GM12878 (cell line): ENCODE results near the gene XRRA1. TPM values are rescaled to one million over a fixed set of nuclear protein-coding genes. Genes with fewer than 3 reads are reported as not detected.

Source experiments
- ATAC-seq: fragments of 200-7000 bp; cut with Tn5 transposase; 3 replicates; pipeline ENCODE4 v1.9.1; 2020; ENCODE audit warnings: mild to moderate bottlenecking, moderate library complexity
- BruUV-seq: library from RNA; stranded (reverse); fragments of 400-500 nt; replicated peaks from 2 replicates; lab custom pipeline; 2021; lab: Mats Ljungman, UMichigan
- CTCF ChIA-PET: fragments of 300-600 bp; sonication (Branson Sonifier 250); formaldehyde crosslinking; extraction: SDS; loops from one replicate; lab custom pipeline; 2021; ENCODE audit warnings: inconsistent platforms; lab: Yijun Ruan, JAX
- POLR2A ChIA-PET: fragments of 350-600 bp; formaldehyde crosslinking; extraction: SDS; loops from one replicate; lab custom pipeline; 2021; ENCODE audit warnings: inconsistent platforms; lab: Charles Lee
- RAD21 ChIA-PET: fragments of 300-600 bp; sonication (Branson Sonifier 250); formaldehyde crosslinking; loops from one replicate; lab custom pipeline; 2023; ENCODE audit warnings: antibody characterized with exemption; ENCODE audit not compliant: unreplicated experiment; lab: Charles Lee
- SMC1A ChIA-PET: fragments of 300-600 bp; sonication (Branson Sonifier 250); formaldehyde crosslinking; loops from one replicate; lab custom pipeline; 2023; ENCODE audit not compliant: unreplicated experiment, uncharacterized antibody; lab: Charles Lee
- DNase-seq: peaks from one replicate; pipeline ENCODE4 v3.0.0-alpha.2; 2011; ENCODE audit warnings: low read depth, low spot score
- FAIRE-seq: peaks from 3 replicates; lab custom pipeline; 2011; peaks lifted over from hg19 to GRCh38; lab: Jason Lieb, UNC
- H2AFZ ChIP-seq: 2 replicates; pipeline ENCODE4 v1.6.0; 2011; ENCODE audit warnings: low read depth, low read length, control low read depth; ENCODE audit not compliant: control insufficient read depth
- H3K27ac ChIP-seq: 2 replicates; pipeline ENCODE4 v1.5.1; 2011; ENCODE audit warnings: control low read depth; ENCODE audit not compliant: control insufficient read depth, insufficient read depth
- H3K27me3 ChIP-seq, 2 experiments: replicated peaks in 1 of 2; 2 replicates each; pipeline versions ENCODE4 v1.6.0 to v1.6.1; 2011; ENCODE audit warnings: low read length in 1 of 2; ENCODE audit not compliant: control insufficient read depth in 2 of 2, insufficient read depth in 2 of 2
- H3K36me3 ChIP-seq, 2 experiments: 2 replicates each; pipeline ENCODE4 v1.5.1; 2011; ENCODE audit warnings: low read length in 1 of 2; ENCODE audit not compliant: control insufficient read depth in 2 of 2, insufficient read depth in 2 of 2
- H3K4me1 ChIP-seq: 2 replicates; pipeline ENCODE4 v1.6.1; 2011; ENCODE audit warnings: mild to moderate bottlenecking, low read length, moderate library complexity, mixed read lengths; ENCODE audit not compliant: control insufficient read depth, insufficient read depth
- H3K4me2 ChIP-seq: 2 replicates; pipeline ENCODE4 v1.6.0; 2011; ENCODE audit warnings: control low read depth; ENCODE audit not compliant: control insufficient read depth, insufficient read depth
- H3K4me3 ChIP-seq: fragments of 200-600 bp; sonication (generic); 2 replicates; pipeline ENCODE4 v1.5.1; 2016
- H3K79me2 ChIP-seq: 2 replicates; pipeline ENCODE4 v1.6.0; 2011; ENCODE audit warnings: low read length; ENCODE audit not compliant: control insufficient read depth, insufficient read depth
- H3K9ac ChIP-seq: 2 replicates; pipeline ENCODE4 v1.8.0; 2011; ENCODE audit warnings: low read length, control low read depth, mixed read lengths; ENCODE audit not compliant: control insufficient read depth, insufficient read depth
- H3K9me3 ChIP-seq: replicated peaks from 3 replicates; pipeline ENCODE4 v1.5.1; 2011; ENCODE audit warnings: mild to moderate bottlenecking, low read length; ENCODE audit not compliant: control insufficient read depth, insufficient read depth
- H4K20me1 ChIP-seq: 2 replicates; pipeline ENCODE4 v1.6.0; 2011; ENCODE audit not compliant: control insufficient read depth, insufficient read depth
- ATF7 ChIP-seq: fragments of 450-650 bp; IDR thresholded peaks from 2 replicates; pipeline ENCODE4 v1.6.1; 2016; ENCODE audit warnings: low read depth, mild to moderate bottlenecking
- BACH1 ChIP-seq: fragments of 450-650 bp; IDR thresholded peaks from 2 replicates; pipeline ENCODE4 v1.6.1; 2017; ENCODE audit warnings: mild to moderate bottlenecking, borderline replicate concordance
- EGR1 ChIP-seq, 2 experiments: IDR thresholded peaks; 1 replicate in 1 of 2; 2 replicates in 1 of 2; pipeline ENCODE4 v1.6.1; 2011 to 2012; ENCODE audit warnings: low read depth in 2 of 2, low read length in 2 of 2, borderline replicate concordance in 1 of 2, mild to moderate bottlenecking in 1 of 2, moderate library complexity in 1 of 2
- MLLT1 ChIP-seq: fragments of 450-650 bp; IDR thresholded peaks from 2 replicates; pipeline ENCODE4 v1.6.1; 2016; ENCODE audit warnings: mild to moderate bottlenecking
- NKRF ChIP-seq: fragments of 450-650 bp; conservative IDR thresholded peaks from 2 replicates; pipeline ENCODE4 v1.6.1; 2017; ENCODE audit warnings: mild to moderate bottlenecking, moderate library complexity
- POLR2AphosphoS5 ChIP-seq: IDR thresholded peaks from 2 replicates; pipeline ENCODE4 v1.6.1; 2011; ENCODE audit warnings: mild to moderate bottlenecking, low read length, inconsistent platforms
- SMARCA5 ChIP-seq: fragments of 450-650 bp; IDR thresholded peaks from 2 replicates; pipeline ENCODE4 v1.6.1; 2017; ENCODE audit warnings: mild to moderate bottlenecking
- STAT3 ChIP-seq: IDR thresholded peaks from 2 replicates; pipeline ENCODE4 v1.6.1; 2011; ENCODE audit warnings: low read depth, low read length, improper control_type of control experiment
- SUPT20H ChIP-seq: IDR thresholded peaks from 2 replicates; pipeline ENCODE4 v1.6.1; 2011; ENCODE audit warnings: low read depth, mild to moderate bottlenecking, low read length, moderate library complexity, borderline replicate concordance; ENCODE audit not compliant: control insufficient read depth
- ZBED1 ChIP-seq: IDR thresholded peaks from 2 replicates; pipeline ENCODE4 v1.6.1; 2016; ENCODE audit warnings: borderline replicate concordance
- ZZZ3 ChIP-seq: IDR thresholded peaks from 2 replicates; pipeline ENCODE4 v1.6.1; 2011; ENCODE audit warnings: low read depth; ENCODE audit not compliant: control insufficient read depth, insufficient read length
- WGBS: methylation state at CpG from one replicate; pipeline ENCODE4 v1.1.6; 2016; ENCODE audit warnings: low lambda C conversion rate; ENCODE audit not compliant: insufficient replicate concordance, insufficient coverage; ENCODE audit errors: missing lambda C conversion rate; 5-methylcytosine and 5-hydroxymethylcytosine counted together
- in situ Hi-C: fragments of 300-500 bp; cut with MboI; formaldehyde crosslinking; loops from 9 replicates; pipeline ENCODE4 v1.14.3; 2018; ENCODE audit warnings: mixed read lengths
- intact Hi-C: fragments of 100-400 bp; cut with micrococcal nuclease; formaldehyde crosslinking; loops from one replicate; pipeline ENCODE4 v1.14.2; 2022; ENCODE audit not compliant: unreplicated experiment
- polyA plus RNA-seq, 11 experiments: library from polyadenylated mRNA; depleted of rRNA in 4 of 11; unstranded in 6 of 11; stranded (reverse) in 5 of 11; fragments of >200 nt; fragmentation: Nextera tagmentation in 4 of 11; fragmentation: Illumina TruSeq in 1 of 11; extraction: Ambion mirVana in 4 of 11; extraction: Trizol in 1 of 11; gene quantifications; 1 replicate in 1 of 11; 2 replicates in 10 of 11; pipeline versions ENCODE4 v1.2.1 to v1.2.3, GENCODE V29; 2011 to 2016; ENCODE audit warnings: inconsistent platforms in 2 of 11, missing spikeins in 2 of 11, low read depth in 1 of 11
- total RNA-seq, 4 experiments: library from RNA; depleted of rRNA in 3 of 4; stranded (reverse); fragments of >200 nt in 3 of 4; fragmentation: Illumina TruSeq in 1 of 4; extraction: Trizol in 1 of 4; gene quantifications; 2 replicates each; pipeline versions ENCODE4 v1.2.1 to v1.2.3, GENCODE V29; 2013 to 2021
- TF ChIP-seq, protein P1 (sequence below): fragments of 450-650 bp; IDR thresholded peaks from 2 replicates; pipeline ENCODE4 v1.6.1; 2018; ENCODE audit warnings: borderline replicate concordance, mild to moderate bottlenecking; ENCODE audit not compliant: partially characterized antibody
- TF ChIP-seq, protein P2 (sequence below): IDR thresholded peaks from 2 replicates; pipeline ENCODE4 v1.6.1; 2011; ENCODE audit warnings: low read depth, mild to moderate bottlenecking, low read length, moderate library complexity, borderline replicate concordance; ENCODE audit errors: extremely low read depth

The XRRA1 gene
- total and polyA plus RNA-seq, 10 of the 15 experiments (the other 5 are each of a cell fraction or from before 2014, with no cell fraction given): 2.5 to 8.8 (median 4.6) TPM

DNA sequence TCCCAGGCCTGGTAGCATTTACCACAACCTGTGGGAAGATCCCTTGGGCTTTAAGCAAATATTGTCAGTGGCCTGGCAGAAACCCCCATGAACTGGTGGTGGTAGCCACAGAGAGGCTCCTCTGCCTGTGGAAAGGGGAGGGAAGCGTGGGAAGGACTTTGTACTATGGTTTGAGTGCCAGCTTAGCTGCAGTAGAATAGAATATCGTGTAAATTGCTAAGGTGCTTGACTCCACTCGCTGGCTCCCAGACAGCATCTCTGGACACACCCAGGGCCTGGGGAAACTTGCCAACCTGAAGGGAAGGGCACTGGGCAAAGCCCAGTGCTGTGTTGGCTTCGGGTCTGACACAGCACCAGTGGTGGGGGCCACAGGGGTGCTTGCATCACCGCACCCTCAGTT, 52.6 kb downstream of the XRRA1 start:
- SMC1A ChIA-PET: no interaction called here
- Histone ChIP-seq H3K27me3 (no peaks in the 10 kb centered on the region), H3K27ac (no peak overlapping the region), H2AFZ (no peak overlapping the region), H3K4me3 (no peak overlapping the region), H3K9me3 (peaks cover 2% of the 10 kb centered on the region; the same call in 2 of the 3 replicates), H3K36me3 (no peaks in the 10 kb centered on the region), H3K4me2 (no peak overlapping the region), H3K79me2 (no peaks in the 10 kb centered on the region), H4K20me1 (no peaks in the 10 kb centered on the region), H3K4me1 (no peaks in the 10 kb centered on the region), H3K9ac (no peak overlapping the region)
- ATAC-seq: no peak
- RAD21 ChIA-PET: no interaction called here
- POLR2A ChIA-PET: no interaction called here
- 78% methylated on average over 5 of the region's 5 CpGs for WGBS
- DNase-seq: no peak
- CTCF ChIA-PET: no interaction called here
- no peak for FAIRE-seq
- intact Hi-C loops: no loop called here
- in situ Hi-C loops: no loop called here
- no TSS peak for BruUV-seq
- no peak for TF ChIP-seq BACH1
- no peak for TF ChIP-seq EGR1 (IDR thresholded peaks at IDR 0.05; ENCODE audit: borderline replicate concordance in 1 of 2, low read depth in 2 of 2, low read length in 2 of 2)
- TF ChIP-seq MLLT1: no peak
- TF ChIP-seq STAT3: no peak
- no peak for TF ChIP-seq NKRF
- no peak for TF ChIP-seq ATF7
- TF ChIP-seq ZZZ3: no peak
- TF ChIP-seq, protein P1, sequence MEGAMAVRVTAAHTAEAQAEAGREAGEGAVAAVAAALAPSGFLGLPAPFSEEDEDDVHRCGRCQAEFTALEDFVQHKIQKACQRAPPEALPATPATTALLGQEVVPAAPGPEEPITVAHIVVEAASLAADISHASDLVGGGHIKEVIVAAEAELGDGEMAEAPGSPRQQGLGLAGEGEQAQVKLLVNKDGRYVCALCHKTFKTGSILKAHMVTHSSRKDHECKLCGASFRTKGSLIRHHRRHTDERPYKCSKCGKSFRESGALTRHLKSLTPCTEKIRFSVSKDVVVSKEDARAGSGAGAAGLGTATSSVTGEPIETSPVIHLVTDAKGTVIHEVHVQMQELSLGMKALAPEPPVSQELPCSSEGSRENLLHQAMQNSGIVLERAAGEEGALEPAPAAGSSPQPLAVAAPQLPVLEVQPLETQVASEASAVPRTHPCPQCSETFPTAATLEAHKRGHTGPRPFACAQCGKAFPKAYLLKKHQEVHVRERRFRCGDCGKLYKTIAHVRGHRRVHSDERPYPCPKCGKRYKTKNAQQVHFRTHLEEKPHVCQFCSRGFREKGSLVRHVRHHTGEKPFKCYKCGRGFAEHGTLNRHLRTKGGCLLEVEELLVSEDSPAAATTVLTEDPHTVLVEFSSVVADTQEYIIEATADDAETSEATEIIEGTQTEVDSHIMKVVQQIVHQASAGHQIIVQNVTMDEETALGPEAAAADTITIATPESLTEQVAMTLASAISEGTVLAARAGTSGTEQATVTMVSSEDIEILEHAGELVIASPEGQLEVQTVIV: no peak
- no peak for TF ChIP-seq POLR2AphosphoS5
- no peak for TF ChIP-seq SMARCA5
- no peak for TF ChIP-seq SUPT20H
- TF ChIP-seq ZBED1: no peak
- TF ChIP-seq, protein P2, sequence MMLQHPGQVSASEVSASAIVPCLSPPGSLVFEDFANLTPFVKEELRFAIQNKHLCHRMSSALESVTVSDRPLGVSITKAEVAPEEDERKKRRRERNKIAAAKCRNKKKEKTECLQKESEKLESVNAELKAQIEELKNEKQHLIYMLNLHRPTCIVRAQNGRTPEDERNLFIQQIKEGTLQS: no peak
